Loucy (cell line): Measurements from ENCODE around the gene TRAF6.

Experiments used
- CTCF ChIP-seq: fragments of 200-600 bp; sonication (generic); conservative IDR thresholded peaks from 2 replicates; pipeline ENCODE4 v1.5.1; 2014; ENCODE audit warnings: mild to moderate bottlenecking, antibody characterized with exemption, low read length
- EZH2phosphoT487 ChIP-seq: fragments of 200-600 bp; IDR thresholded peaks from 2 replicates; pipeline ENCODE4 v1.6.1; 2018; ENCODE audit warnings: antibody characterized with exemption, mild to moderate bottlenecking, moderate library complexity, borderline replicate concordance

GRCh38 chr11:36456156-36456555 is 53.9 kb downstream of the TRAF6 start:
- TF ChIP-seq CTCF (no peak), EZH2phosphoT487 (no peak)
